K562 (cell line): Measurements from ENCODE around the gene ASAH2. TPM values are rescaled to one million over a fixed set of nuclear protein-coding genes. Genes with fewer than 3 reads are reported as not detected.

Source experiments
- ARHGAP35 ChIP-seq: fragments of 450-650 bp; IDR thresholded peaks from 2 replicates; pipeline ENCODE4 v1.6.1; 2018; ENCODE audit not compliant: partially characterized antibody
- CBFA2T3 ChIP-seq: fragments of 450-650 bp; IDR thresholded peaks from 2 replicates; pipeline ENCODE4 v1.6.1; 2017
- CBX5 ChIP-seq: IDR thresholded peaks from 2 replicates; pipeline ENCODE4 v1.6.1; 2014; ENCODE audit warnings: low read depth, borderline replicate concordance
- E2F4 ChIP-seq: sonication (generic); formaldehyde crosslinking; IDR thresholded peaks from 2 replicates; pipeline ENCODE4 v1.8.0; 2022; ENCODE audit warnings: mild to moderate bottlenecking, low read depth, missing genetic modification reagents
- FOS ChIP-seq: IDR thresholded peaks from 3 replicates; pipeline ENCODE4 v1.6.1; 2011; ENCODE audit not compliant: insufficient read length; ENCODE audit errors: extremely low read depth
- KLF1 ChIP-seq: fragments of 450-650 bp; IDR thresholded peaks from 2 replicates; pipeline ENCODE4 v1.6.1; 2016; ENCODE audit warnings: missing genetic modification characterization, missing compliant biosample characterization
- KLF10 ChIP-seq: fragments of 250-450 bp; sonication (Bioruptor Pico); IDR thresholded peaks from 2 replicates; pipeline ENCODE4 v1.6.1; 2021; ENCODE audit warnings: matching md5 sums
- MEF2A ChIP-seq: IDR thresholded peaks from 2 replicates; pipeline ENCODE4 v1.6.1; 2011; ENCODE audit warnings: low read depth, mild to moderate bottlenecking, low read length, moderate library complexity; ENCODE audit not compliant: control insufficient read depth
- MEF2D ChIP-seq: conservative IDR thresholded peaks from 2 replicates; pipeline ENCODE4 v1.6.1; 2016; ENCODE audit warnings: low read depth, missing genetic modification characterization, missing compliant biosample characterization
- MTA3 ChIP-seq: fragments of 450-650 bp; formaldehyde crosslinking; IDR thresholded peaks from 2 replicates; pipeline ENCODE4 v1.6.1; 2017; ENCODE audit warnings: mild to moderate bottlenecking, borderline replicate concordance
- MYBL2 ChIP-seq, 2 experiments: fragments of 450-650 bp in 1 of 2; sonication (generic) in 1 of 2; formaldehyde crosslinking in 1 of 2; IDR thresholded peaks; 2 replicates each; pipeline versions ENCODE4 v1.6.1 to v1.8.1; 2017 to 2022; ENCODE audit warnings: borderline replicate concordance in 1 of 2, inconsistent platforms in 1 of 2, low read depth in 1 of 2, mild to moderate bottlenecking in 1 of 2, missing genetic modification reagents in 1 of 2, moderate library complexity in 1 of 2
- NRF1 ChIP-seq, 2 experiments: fragments of 450-650 bp; IDR thresholded peaks in 1 of 2; conservative IDR thresholded peaks in 1 of 2; 2 replicates each; pipeline ENCODE4 v1.6.1; 2014; ENCODE audit warnings: mild to moderate bottlenecking in 2 of 2
- STAT5B ChIP-seq: fragments of 250-450 bp; sonication (Bioruptor Pico); IDR thresholded peaks from 2 replicates; pipeline ENCODE4 v1.8.0; 2021; ENCODE audit warnings: mild to moderate bottlenecking, inconsistent platforms
- TAF1 ChIP-seq: IDR thresholded peaks from 2 replicates; pipeline ENCODE4 v1.6.1; 2011; ENCODE audit warnings: mild to moderate bottlenecking, low read length, moderate library complexity; ENCODE audit not compliant: insufficient read depth, control insufficient read depth, severe bottlenecking; ENCODE audit errors: extremely low read depth
- TOE1 ChIP-seq, 2 experiments: fragments of 450-650 bp in 1 of 2; sonication (generic) in 1 of 2; formaldehyde crosslinking in 1 of 2; IDR thresholded peaks; 2 replicates each; pipeline versions ENCODE4 v1.7.1 to v1.8.0; 2016 to 2022; ENCODE audit warnings: borderline replicate concordance in 2 of 2, mild to moderate bottlenecking in 2 of 2, antibody characterized with exemption in 1 of 2, inconsistent platforms in 1 of 2, low read depth in 1 of 2, missing genetic modification reagents in 1 of 2, moderate library complexity in 1 of 2
- U2AF1 ChIP-seq: fragments of 200-400 bp; formaldehyde crosslinking; optimal IDR thresholded peaks from 2 replicates; pipeline ENCODE3; 2017; ENCODE audit warnings: mild to moderate bottlenecking, low read depth, low read length, moderate library complexity
- XRCC5 ChIP-seq: fragments of 200-400 bp; formaldehyde crosslinking; IDR thresholded peaks from 2 replicates; pipeline ENCODE4 v1.6.1; 2017; ENCODE audit warnings: low read depth, mild to moderate bottlenecking, low read length
- ZC3H8 ChIP-seq: fragments of 450-650 bp; IDR thresholded peaks from 2 replicates; pipeline ENCODE4 v1.6.1; 2017
- ZFP36 ChIP-seq: fragments of 150-350 bp; IDR thresholded peaks from 2 replicates; pipeline ENCODE4 v1.6.1; 2018; ENCODE audit warnings: low read length, low read depth; ENCODE audit not compliant: partially characterized antibody
- ZNF140 ChIP-seq: fragments of 250-450 bp; sonication (Bioruptor Pico); IDR thresholded peaks from 2 replicates; pipeline ENCODE4 v1.8.0; 2021; ENCODE audit warnings: moderate library complexity, mild to moderate bottlenecking, inconsistent platforms
- ZNF212 ChIP-seq: fragments of 450-650 bp; formaldehyde crosslinking; IDR thresholded peaks from 2 replicates; pipeline ENCODE4 v1.4.0; 2020; ENCODE audit warnings: mild to moderate bottlenecking
- ZNF280B ChIP-seq: fragments of 250-450 bp; sonication (Bioruptor Pico); IDR thresholded peaks from 2 replicates; pipeline ENCODE4 v1.5.1; 2021; ENCODE audit warnings: mild to moderate bottlenecking
- ZNF511 ChIP-seq: sonication (generic); formaldehyde crosslinking; IDR thresholded peaks from 2 replicates; pipeline ENCODE4 v1.8.0; 2022; ENCODE audit warnings: mild to moderate bottlenecking, missing genetic modification reagents
- ZNF695 ChIP-seq: fragments of 450-650 bp; formaldehyde crosslinking; IDR thresholded peaks from 2 replicates; pipeline ENCODE4 v1.4.0; 2020; ENCODE audit warnings: mild to moderate bottlenecking, moderate library complexity
- polyA plus RNA-seq, 8 experiments: library from polyadenylated mRNA; depleted of rRNA in 4 of 8; stranded (reverse) in 5 of 8; unstranded in 3 of 8; fragments of >200 nt; fragmentation: Nextera tagmentation in 2 of 8; fragmentation: Illumina TruSeq in 1 of 8; extraction: Ambion mirVana in 2 of 8; extraction: Trizol in 1 of 8; gene quantifications; 2 replicates each; pipeline versions ENCODE4 v1.2.1 to v1.2.3, GENCODE V29; 2011 to 2014; ENCODE audit warnings: inconsistent platforms in 1 of 8, missing spikeins in 1 of 8
- total RNA-seq, 7 experiments: library from RNA; depleted of rRNA in 6 of 7; stranded (reverse); fragments of >200 nt in 6 of 7; fragmentation: Illumina TruSeq in 2 of 7; extraction: Trizol in 2 of 7; gene quantifications; 2 replicates each; pipeline versions ENCODE4 v1.2.1 to v1.2.3, GENCODE V29; 2011 to 2021; ENCODE audit warnings: low replicate concordance in 1 of 7

The ASAH2 gene
- total and polyA plus RNA-seq, 9 of the 15 experiments (the other 6 are each of a cell fraction or from before 2014, with no cell fraction given) = 2.5 to 12.0 (median 8.5) TPM

GRCh38 chr10:50271564-50272250 lies 20.4 kb upstream of the ASAH2 start (continued):
- no peak for TF ChIP-seq U2AF1
- no peak for TF ChIP-seq ZFP36
- TF ChIP-seq E2F4 (CRISPR knock-in tag) = no peak
- TF ChIP-seq MTA3 = peak; percentile 51; the same call in 1 of the 2 replicates
- TF ChIP-seq ZNF511 (CRISPR knock-in tag) = no peak
- TF ChIP-seq ZNF695 (CRISPR knock-in tag) = no peak
- TF ChIP-seq CBX5 = no peak
- no peak for TF ChIP-seq CBFA2T3
- peak; percentile 27 to 45; a peak in 3 of 4 replicates for TF ChIP-seq NRF1 (conservative IDR thresholded peaks at IDR 0.05 in 1 of 2, IDR thresholded peaks at IDR 0.05 in 1 of 2)
- no peak for TF ChIP-seq FOS
- no peak for TF ChIP-seq TAF1
- TF ChIP-seq ZC3H8 = no peak
- TF ChIP-seq MEF2A = peak; percentile 79
- no peak for TF ChIP-seq KLF10 (CRISPR knock-in tag)
- no peak for TF ChIP-seq TOE1 (IDR thresholded peaks at IDR 0.05; ENCODE audit: borderline replicate concordance)
- no peak for TF ChIP-seq TOE1 (CRISPR knock-in tag; IDR thresholded peaks at IDR 0.05; ENCODE audit: borderline replicate concordance, low read depth)
- TF ChIP-seq ZNF280B (CRISPR knock-in tag) = no peak
- TF ChIP-seq KLF1 (tag) = no peak
- no peak for TF ChIP-seq STAT5B
- no peak for TF ChIP-seq ZNF140 (CRISPR knock-in tag)
- TF ChIP-seq ZNF212 (CRISPR knock-in tag) = no peak
- peak; percentile 63; the same call in 1 of the 2 replicates for TF ChIP-seq MEF2D (tag)
- TF ChIP-seq MYBL2 (IDR thresholded peaks at IDR 0.05; ENCODE audit: low read depth) = no peak
- TF ChIP-seq MYBL2 (CRISPR knock-in tag; IDR thresholded peaks at IDR 0.05; ENCODE audit: borderline replicate concordance) = no peak
- no peak for TF ChIP-seq ARHGAP35
- no peak; the same call in 1 of the 2 replicates for TF ChIP-seq XRCC5
